ACC112 (cell line): Measurements from ENCODE around the gene CCNI.

Experiments used
- H2AFZ ChIP-seq: fragments of 200-600 bp; sonication (generic); one replicate; pipeline ENCODE4 v1.6.0; 2017; ENCODE audit warnings: antibody characterized with exemption, low read length; ENCODE audit not compliant: unreplicated experiment
- H3K27ac ChIP-seq: fragments of 200-600 bp; sonication (generic); 2 replicates; pipeline ENCODE4 v1.5.1; 2014; ENCODE audit warnings: low read depth, mild to moderate bottlenecking, antibody characterized with exemption, low read length, moderate library complexity
- H3K27me3 ChIP-seq: fragments of 200-600 bp; sonication (generic); 2 replicates; pipeline ENCODE4 v1.6.1; 2014; ENCODE audit warnings: mild to moderate bottlenecking, antibody characterized with exemption, low read length, moderate library complexity, mixed read lengths; ENCODE audit not compliant: insufficient read depth
- H3K36me3 ChIP-seq: fragments of 200-600 bp; sonication (generic); 2 replicates; pipeline ENCODE4 v1.6.1; 2016; ENCODE audit warnings: mild to moderate bottlenecking, antibody characterized with exemption, low read length, moderate library complexity, mixed read lengths; ENCODE audit not compliant: insufficient read depth
- H3K4me1 ChIP-seq: fragments of 200-600 bp; sonication (generic); one replicate; pipeline ENCODE4 v1.6.1; 2016; ENCODE audit warnings: low read length, mixed read lengths; ENCODE audit not compliant: insufficient read depth, unreplicated experiment, control insufficient read depth
- H3K4me3 ChIP-seq: fragments of 200-600 bp; sonication (generic); 2 replicates; pipeline ENCODE4 v1.5.1; 2014; ENCODE audit warnings: mild to moderate bottlenecking, low read depth, low read length
- H3K79me2 ChIP-seq: fragments of 200-600 bp; sonication (generic); one replicate; pipeline ENCODE4 v1.6.0; 2016; ENCODE audit warnings: low read length; ENCODE audit not compliant: control insufficient read depth, unreplicated experiment, insufficient read depth

CCNI gene

DNA sequence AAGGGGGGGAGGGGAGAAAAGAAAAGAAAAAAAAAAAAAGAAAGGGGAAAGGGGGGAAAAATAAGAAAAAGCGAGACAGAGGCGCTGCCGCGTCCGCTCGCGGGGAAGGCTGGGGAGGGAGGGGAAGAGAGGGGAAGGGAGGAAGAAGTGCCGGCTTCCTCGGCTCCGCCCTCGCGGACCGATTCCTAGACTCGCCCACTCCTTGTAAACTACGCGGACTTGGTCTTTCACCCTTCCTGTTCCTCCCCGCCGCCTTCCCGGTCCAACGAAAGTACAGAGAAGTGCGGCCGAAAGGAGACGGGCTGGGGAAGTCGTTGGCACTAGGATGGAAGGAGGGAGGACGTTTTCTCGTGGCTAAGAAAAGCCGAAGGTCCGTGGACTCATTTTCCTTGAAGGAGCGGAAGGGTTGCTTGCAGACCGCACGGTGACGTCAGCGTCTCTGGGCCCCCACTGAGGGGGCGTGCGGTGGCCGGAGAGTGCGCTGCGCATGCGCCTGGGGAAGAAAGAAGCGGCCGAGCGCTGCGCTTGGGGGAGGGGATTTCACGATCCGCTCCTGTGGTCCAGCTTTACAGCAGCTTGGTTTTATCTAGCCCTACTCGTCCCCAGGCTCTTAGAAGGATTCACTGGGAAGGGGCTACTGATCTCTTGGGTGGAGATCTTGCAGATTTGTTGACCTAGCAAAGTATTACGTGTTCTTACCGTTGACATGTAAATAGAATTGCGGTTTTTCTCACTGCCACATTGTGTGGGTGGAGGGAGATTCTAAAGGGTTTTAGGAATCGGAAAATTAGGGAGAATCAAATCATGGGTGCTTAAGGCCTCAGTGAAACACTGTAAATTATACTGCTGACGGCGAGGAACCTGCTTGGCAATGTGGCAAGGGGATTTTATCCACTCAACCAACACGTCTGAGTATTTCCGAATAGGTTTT, at the start of gene CCNI:
Gene CCNI (minus strand): TSS at position 121 of the 931 bp plus-strand sequence. CDS start 9,627 bp downstream, outside the sequence.
- Histone ChIP-seq H3K4me3 (peak within 1 kb of the TSS; percentile 95), H3K79me2 (peaks cover 49% of the 10 kb centered on the region), H3K36me3 (no peaks in the 10 kb centered on the region), H2AFZ (peak within 1 kb of the TSS; percentile 97), H3K4me1 (peaks cover 21% of the 10 kb centered on the region), H3K27ac (peak within 1 kb of the TSS; percentile 99), H3K27me3 (no peaks in the 10 kb centered on the region)

DNA sequence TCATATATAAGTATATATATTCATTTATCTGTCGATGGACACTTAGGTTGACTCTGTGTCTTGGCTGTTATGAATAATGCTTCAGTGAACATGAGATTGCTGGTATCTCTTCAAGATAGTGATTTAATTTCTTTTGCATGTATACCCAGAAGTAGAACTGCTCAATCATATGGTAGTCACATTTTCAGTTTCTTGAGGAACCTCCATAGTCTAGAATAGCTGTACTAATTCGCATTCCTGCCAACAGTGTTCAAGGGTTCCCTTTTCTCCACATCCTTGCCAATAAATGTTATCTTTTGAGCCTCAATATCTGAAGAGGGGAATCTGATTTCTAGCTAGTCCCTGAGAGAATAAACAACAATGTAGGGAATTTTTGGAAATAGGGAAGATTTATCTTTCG, 48.8 kb upstream of the CCNI start:
- H3K79me2 ChIP-seq = no peaks in the 10 kb centered on the region

GRCh38 chr4:77123411-77123810, 47.6 kb upstream of the CCNI start:
- Histone ChIP-seq H3K27me3 (peaks cover 69% of the 10 kb centered on the region), H3K36me3 (no peaks in the 10 kb centered on the region), H3K4me3 (no peak overlapping the region), H2AFZ (no peak overlapping the region), H3K79me2 (no peaks in the 10 kb centered on the region), H3K27ac (no peak overlapping the region), H3K4me1 (no peaks in the 10 kb centered on the region)

More for the DNA sequence above, 48.8 kb upstream of the CCNI start:
- Histone ChIP-seq H3K27me3 (peaks cover 69% of the 10 kb centered on the region), H3K4me1 (no peaks in the 10 kb centered on the region), H3K27ac (no peak overlapping the region), H2AFZ (no peak overlapping the region), H3K4me3 (no peak overlapping the region), H3K36me3 (no peaks in the 10 kb centered on the region)

DNA sequence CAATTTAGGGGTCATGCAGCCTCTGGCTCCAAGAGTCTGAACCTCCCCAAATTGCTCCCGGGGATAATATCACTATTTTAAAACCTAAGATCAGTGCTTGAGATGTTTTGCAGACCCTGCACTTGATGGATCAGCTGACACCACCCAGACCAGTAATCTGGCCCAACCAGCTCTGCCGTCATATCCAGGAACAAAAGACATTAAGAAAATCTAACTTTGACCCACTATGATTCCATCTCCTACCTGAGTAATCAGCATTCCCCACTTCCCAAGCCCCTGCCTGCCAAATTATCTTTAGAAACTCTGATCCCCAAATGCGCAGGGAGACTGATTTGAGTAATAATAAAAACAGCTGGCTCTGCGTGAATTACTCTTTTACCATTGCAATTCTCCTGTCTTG, 46.9 kb upstream of the CCNI start:
- H2AFZ ChIP-seq = no peak overlapping the region
- no peaks in the 10 kb centered on the region for H3K79me2 ChIP-seq
- H3K4me1 ChIP-seq = no peaks in the 10 kb centered on the region
- peaks cover 62% of the 10 kb centered on the region for H3K27me3 ChIP-seq
- no peaks in the 10 kb centered on the region for H3K36me3 ChIP-seq
- H3K4me3 ChIP-seq = no peak overlapping the region
- no peak overlapping the region for H3K27ac ChIP-seq

GRCh38 chr4:77121736-77122240, 46.0 kb upstream of the CCNI start:
- no peak overlapping the region for H2AFZ ChIP-seq
- no peaks in the 10 kb centered on the region for H3K79me2 ChIP-seq

DNA sequence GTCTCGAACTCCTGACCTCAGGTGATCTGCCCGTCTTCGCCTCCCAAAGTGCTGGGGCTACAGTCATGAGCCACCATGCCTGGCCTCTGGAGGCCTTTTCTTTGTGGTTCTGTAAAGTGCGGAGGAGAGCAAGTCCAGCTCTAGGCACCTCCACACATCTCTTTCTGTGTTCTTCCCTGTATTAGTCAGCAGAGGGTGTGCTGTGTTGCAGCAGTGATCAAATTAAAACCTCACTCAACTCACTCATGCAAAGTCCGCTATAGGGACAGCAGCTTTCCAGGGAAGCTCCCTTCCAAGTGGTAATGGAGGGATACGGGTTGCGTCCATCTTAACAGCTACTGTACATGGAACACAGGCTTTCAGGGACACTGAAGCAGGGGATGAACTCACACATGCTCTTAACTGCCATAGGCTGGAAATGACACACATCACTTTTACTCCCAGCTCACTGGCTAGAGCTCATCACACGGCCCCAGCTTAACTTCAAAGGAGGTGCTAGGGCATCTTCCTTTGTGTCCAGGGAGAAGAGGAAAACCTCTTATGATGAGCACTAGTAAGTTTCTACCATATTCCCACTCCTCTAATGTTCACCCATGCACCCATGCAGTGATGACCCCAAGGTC, 45.2 kb upstream of the CCNI start:
- Histone ChIP-seq H3K27ac (no peak overlapping the region), H3K79me2 (no peaks in the 10 kb centered on the region), H2AFZ (no peak overlapping the region), H3K27me3 (peaks cover 56% of the 10 kb centered on the region), H3K4me1 (no peaks in the 10 kb centered on the region), H3K36me3 (no peaks in the 10 kb centered on the region), H3K4me3 (no peak overlapping the region)

More at GRCh38 chr4:77121736-77122240, 46.0 kb upstream of the CCNI start:
- Histone ChIP-seq H3K4me1 (no peaks in the 10 kb centered on the region), H3K36me3 (no peaks in the 10 kb centered on the region), H3K27ac (no peak overlapping the region), H3K4me3 (no peak overlapping the region), H3K27me3 (peaks cover 56% of the 10 kb centered on the region)

GRCh38 chr4:77117721-77118120, 41.9 kb upstream of the CCNI start:
- peaks cover 25% of the 10 kb centered on the region for H3K27me3 ChIP-seq
- no peak overlapping the region for H3K27ac ChIP-seq
- H2AFZ ChIP-seq = no peak overlapping the region
- no peaks in the 10 kb centered on the region for H3K79me2 ChIP-seq
- H3K4me3 ChIP-seq = no peak overlapping the region
- H3K4me1 ChIP-seq = no peaks in the 10 kb centered on the region
- no peaks in the 10 kb centered on the region for H3K36me3 ChIP-seq

DNA sequence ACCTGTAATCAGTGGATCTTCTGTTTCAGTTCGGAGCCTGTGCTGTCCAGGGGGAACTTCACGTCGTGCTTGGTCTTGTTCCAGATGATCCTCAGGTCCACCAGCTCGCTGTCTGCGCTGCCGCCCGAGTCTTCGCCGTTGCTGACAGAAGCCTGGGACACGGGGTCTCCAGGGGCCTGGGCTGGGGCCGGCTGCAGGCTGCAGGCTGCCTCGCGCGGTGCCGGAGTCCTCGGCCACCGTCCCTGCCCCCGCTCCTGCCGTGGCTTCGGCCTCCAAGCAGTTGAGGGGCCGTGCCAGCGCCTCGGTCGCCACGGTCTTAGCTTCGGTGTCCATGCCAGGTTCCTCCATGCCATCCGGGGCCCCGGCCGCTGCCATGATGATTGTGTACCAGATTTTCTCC, 37.3 kb upstream of the CCNI start:
- Histone ChIP-seq H3K4me3 (no peak overlapping the region), H3K4me1 (no peaks in the 10 kb centered on the region), H2AFZ (no peak overlapping the region), H3K27me3 (peaks cover 2% of the 10 kb centered on the region; the same call in 1 of the 2 replicates), H3K36me3 (no peaks in the 10 kb centered on the region), H3K79me2 (no peaks in the 10 kb centered on the region), H3K27ac (no peak overlapping the region)

GRCh38 chr4:77110730-77111129, 34.9 kb upstream of the CCNI start:
- Histone ChIP-seq H2AFZ (no peak overlapping the region), H3K4me1 (no peaks in the 10 kb centered on the region), H3K27ac (no peak overlapping the region), H3K36me3 (no peaks in the 10 kb centered on the region), H3K4me3 (no peak overlapping the region), H3K79me2 (no peaks in the 10 kb centered on the region), H3K27me3 (peaks cover 21% of the 10 kb centered on the region; the same call in 1 of the 2 replicates)

- Histone ChIP-seq H3K4me1 (no peaks in the 10 kb centered on the region), H3K4me3 (no peak overlapping the region), H2AFZ (no peak overlapping the region), H3K27me3 (peaks cover 21% of the 10 kb centered on the region; the same call in 1 of the 2 replicates), H3K79me2 (no peaks in the 10 kb centered on the region), H3K36me3 (no peaks in the 10 kb centered on the region), H3K27ac (no peak overlapping the region)
Measured at GRCh38 chr4:77104791-77105540, 29.2 kb upstream of the CCNI start.
